CD1c-positive myeloid dendritic cell (primary cell): ENCODE measurements around the gene CD47.
A peak's percentile ranks its signal among the peaks of the same experiment; 100 is the strongest.

Source experiments
- DNase-seq: peaks from one replicate; pipeline ENCODE4 v3.0.0-alpha.2; 2016; ENCODE audit errors: extremely low spot score

CD47 gene

DNA sequence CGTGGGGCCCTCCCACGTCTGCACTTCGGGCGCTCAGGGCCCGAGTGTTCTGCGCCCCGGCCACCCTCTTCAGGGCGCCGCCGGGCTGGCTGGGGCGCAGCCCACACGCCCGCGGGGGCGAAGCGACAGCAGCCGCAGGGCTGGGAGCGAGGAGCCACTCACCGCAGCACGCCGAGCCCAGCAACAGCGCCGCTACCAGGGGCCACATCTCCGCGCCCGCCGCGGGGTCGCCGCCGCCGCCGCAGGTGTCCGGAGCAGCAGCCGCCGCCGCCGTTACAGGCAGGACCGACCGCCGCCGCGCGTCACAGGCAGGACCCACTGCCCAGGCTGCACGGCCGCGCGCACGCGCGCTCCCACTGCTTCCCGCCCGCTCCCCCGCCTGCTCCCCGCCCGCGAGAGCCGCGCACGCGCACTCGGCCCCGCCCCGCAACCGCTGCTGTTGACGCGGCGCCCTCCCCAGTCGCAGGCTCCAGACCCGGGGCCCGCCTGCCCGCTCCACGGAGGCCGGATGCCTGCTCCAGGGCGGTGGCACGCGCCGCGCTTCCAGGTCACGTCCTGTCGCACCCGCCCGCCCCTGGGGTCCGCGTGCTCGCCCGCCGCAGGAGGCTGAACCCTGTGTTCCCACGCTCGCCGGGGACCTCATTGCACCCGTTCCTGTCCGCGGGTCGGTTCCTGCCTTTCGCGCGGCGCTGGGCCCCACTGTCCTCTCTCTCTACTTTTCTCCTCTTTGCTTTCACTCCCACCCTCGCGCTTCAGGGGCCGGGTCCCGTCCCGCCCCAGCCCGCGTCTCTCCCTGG is at the start of gene CD47:
CD47 (minus strand) TSS at position 331 of the 797 bp plus-strand sequence; CDS start at position 208, 123 bp downstream.
- DNase-seq, result peak; percentile 94

DNA sequence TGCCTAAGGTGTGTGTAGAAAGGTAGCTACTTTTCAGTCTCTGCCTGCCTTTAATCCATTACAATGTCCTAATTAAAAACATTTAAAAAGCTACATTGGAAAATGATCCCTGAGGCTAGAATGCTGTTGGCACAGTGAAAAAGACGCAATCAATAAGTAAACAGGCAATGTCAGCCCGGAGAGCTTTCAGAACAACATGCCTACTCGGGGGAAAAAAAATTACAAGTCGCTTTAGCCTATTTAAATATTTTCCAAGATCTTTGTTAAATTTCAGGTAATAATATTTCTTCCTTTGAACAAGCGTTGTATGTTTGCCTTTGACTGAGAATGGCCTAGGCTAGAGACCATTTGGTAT is 46.6 kb upstream of the CD47 start:
- no peak for DNase-seq

DNA sequence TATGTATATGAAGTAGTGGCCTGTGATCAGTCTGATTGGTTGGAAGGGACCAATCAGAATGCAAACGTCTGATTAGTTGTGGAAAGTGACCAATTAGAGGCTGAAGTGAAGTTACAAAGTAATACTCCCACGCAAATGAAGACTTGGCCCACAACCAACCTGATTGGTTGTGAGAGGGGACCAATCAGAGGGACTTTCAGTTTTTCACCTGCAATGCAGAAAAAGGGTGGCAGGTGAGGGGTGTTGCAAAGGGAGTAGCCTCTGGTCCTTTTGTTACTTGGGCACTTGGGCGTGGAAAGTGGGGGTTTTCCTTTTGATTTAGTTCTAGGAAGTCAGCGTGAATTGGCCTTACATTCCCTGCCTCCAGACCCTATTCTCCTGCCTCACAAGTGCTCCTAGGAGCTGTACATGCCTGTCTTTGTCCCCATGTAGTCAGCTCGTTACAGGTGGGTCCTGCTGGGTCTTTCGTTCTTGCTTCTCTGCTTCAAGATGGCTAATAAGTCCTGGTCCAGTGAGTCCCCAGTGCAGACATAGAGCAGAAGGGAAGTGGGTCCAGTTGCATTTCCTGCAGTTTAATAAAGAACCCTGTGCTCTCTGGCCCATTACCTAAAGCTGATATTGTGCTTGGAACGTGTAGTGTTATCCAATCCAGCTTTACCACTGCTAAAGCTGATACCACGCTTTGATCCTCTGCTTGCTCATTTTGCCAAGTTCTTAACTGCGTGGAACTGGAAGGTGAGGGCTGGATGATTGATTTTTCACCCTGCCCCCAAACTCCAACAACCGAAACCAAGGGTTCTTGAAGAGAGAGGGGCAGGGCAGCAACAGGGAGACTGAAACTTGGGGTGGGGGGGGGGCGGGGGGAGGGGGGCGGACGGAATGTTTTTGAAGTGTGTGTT is 46.0 kb upstream of the CD47 start:
- no peak for DNase-seq

DNA sequence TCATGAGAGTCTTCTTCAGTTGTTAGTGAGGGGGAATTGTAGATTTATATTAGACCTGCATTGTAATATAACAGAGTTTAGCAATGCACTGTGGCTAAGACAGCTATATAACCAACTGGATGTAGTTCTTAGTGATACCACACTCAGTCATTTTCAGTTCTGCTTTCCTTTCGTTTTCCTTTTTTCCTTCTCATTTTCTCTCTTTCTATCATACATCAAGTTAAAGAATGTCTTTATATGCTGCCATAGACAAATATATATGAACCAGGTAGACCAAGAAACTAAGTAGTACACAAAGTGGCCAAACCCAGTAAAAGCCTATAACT is 43.7 kb upstream of the CD47 start:
- peak; percentile 32 for DNase-seq

DNA sequence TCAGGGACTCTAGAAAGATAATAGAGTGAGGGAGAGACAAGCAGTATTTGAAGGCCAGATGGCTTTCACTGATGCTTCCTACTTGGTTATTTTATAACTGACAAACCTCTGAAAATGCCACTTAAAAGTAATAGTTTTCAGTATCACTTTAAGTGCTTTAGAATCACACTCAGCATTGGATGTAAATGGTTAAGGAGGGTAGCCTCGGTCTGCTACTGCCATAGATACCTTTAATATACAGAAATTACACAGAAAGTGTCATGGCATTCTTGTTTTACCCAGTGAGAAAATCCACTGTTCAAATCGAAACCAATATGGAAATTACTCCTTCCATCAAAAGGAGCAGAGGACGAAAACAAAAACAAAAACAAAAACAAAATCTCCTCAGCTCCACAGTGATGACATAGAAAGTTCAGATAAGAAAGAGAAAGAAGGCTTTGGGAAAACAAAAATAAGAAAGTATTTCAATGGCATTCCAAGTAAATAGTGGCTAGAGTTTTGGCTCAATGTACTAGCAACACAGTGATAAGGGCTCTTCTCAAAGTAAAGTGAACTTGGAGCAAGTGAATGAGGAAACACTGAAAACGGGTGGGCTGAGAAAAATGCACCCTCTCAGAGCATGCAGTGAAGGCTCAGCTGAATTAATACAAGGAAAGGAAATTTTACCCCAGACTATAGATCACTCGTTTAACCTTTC is 43.2 kb upstream of the CD47 start:
- peak; percentile 41 for DNase-seq

DNA sequence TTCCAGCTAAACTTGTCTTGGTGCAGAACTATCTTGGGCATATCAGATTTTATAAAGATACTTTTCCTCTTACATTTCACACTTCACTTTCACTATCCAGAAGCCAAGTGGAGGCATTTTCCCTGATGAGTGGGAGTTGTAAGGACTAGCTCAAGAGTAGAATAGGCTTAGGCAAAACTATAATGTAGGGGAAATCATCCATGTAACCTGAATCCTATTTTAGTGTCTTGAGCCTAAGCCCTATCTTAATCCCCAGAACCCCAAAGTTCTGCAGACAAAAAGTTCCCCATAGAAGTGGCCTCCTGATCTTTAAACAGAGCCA is 42.2 kb upstream of the CD47 start:
- DNase-seq, result no peak

DNA sequence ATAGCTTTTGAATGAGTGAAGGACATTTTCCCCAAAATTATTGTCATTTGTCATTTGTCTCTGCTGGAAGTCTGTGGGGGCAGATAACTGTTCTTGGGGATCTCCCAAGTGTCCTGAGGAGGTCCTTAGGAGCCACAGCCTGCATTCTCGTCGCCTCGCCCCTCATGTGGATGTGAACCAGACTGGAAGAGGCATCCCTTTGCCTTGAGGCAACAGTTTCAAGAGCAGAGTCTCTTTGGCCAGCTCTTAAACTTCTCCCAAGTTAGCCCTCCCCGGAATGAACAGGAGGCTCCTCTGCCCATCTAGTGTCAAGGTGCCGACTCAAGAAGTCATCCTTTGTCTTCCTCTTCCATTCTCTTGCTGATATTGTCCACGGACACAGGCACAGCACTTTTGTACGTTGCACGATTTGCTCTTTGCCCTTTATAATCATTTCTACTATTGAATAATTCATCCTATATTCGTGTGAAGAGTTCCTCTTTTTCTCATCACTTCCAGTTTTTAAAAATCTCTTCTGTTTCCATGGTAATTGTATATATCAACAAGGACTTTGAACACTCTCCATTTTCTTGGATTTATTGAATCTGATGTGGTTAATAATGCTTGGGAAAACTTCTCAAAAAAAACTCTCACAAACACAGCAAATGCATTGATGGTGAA is 40.8 kb upstream of the CD47 start:
- peak; percentile 87 for DNase-seq

DNA sequence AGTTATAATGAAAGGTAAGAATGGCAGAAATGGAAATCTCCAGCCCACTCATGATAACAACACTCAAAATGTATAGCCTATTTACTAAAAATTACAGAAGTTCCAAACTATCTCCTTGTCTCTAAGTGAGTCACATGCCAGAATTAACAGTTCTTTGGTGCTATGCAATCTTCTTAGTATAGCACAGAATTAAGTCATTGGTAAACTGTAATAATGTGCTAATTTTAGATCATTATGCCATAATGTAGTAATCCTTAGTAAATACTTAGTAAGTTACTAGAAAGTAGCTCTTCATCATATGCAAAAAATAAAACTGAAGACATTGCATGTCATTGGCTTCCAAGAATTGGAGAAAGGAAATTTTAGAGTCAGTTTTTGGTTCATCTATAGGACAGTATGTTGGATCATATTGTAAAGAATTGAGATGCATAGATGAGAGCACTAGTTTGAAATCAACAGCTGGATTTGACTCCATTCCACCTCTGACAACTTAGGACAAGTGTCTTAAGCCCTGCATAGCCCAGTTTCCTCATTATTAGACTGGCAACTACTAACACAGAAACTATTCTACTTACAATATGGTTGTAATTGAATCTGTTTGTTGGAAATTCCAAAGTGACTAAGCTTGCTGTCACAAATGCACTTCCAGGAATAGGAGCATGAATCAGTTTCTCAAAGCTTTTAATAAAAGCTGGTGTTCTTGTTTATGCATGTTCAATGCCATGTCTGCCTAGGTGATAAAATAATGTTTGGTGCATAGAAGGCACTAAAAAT is 40.1 kb upstream of the CD47 start:
- DNase-seq, result peak; percentile 89

DNA sequence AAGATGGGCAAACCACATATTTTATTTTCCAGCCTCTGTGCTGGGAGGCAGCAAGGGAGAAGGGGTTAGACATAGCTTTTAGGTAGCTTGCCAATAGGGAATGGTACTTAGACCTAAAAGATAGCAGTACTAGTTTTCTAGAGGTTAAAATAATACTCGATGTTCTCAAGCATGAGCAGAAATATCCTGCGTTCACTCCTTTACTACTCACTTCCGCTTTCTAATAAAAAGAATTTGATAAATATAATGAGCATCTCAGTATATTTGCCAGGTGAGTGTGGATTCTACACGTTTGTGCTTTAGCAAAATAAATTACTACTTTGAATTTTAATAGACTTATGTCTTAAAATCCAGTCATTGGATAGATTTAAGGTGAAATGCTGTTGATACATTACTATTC is 39.4 kb upstream of the CD47 start:
- DNase-seq, result no peak

DNA sequence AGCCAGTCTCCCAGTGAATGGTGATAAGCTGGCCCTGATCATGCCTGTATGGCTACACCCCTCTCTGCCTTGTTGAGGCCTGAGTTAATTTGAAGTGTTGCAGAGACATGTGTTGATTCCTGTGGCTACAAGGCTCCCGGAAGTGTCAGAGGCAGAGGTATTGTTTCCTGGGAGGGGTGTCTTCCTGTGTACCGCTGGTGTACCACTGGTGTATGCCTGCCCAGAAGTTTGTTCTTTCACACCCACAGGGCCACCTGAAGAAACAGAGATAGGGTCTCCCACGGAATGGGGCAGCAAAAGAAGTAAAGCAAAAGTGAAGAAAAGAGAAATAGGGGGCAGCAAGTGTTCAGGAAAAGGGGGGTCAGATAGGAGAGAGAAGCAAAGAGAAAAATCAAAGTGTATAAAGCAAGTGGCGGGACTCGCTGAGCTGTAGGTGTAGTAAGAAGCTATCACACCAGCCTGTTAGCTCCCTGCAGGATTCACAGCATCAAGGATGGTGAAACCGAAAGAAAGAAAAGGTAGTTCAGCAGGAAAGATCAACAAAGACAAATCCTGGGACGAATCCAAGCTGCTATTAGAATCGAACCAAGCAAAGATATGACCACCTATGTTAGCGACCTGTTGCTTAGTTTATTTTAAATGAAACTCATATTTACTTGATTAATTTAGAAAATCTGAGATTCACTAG is 36.6 kb upstream of the CD47 start:
- no peak for DNase-seq

DNA sequence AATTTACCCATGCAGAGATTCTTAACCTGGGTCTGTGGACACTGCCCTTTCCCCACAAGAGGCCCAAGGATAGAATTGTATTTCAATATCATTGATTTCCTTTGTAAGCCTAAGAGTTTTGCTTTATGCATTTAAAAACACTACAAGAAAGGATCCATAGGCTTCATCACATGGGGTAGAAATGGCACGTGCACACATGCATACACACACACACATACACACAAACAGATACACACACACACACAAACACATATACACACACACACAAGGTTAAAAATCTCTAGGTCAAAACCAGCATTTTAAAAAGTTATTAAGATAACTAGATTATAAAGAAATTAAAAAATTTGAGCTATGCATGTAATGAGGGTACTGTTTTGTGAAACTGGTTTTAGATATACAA is 35.5 kb upstream of the CD47 start:
- no peak for DNase-seq

DNA sequence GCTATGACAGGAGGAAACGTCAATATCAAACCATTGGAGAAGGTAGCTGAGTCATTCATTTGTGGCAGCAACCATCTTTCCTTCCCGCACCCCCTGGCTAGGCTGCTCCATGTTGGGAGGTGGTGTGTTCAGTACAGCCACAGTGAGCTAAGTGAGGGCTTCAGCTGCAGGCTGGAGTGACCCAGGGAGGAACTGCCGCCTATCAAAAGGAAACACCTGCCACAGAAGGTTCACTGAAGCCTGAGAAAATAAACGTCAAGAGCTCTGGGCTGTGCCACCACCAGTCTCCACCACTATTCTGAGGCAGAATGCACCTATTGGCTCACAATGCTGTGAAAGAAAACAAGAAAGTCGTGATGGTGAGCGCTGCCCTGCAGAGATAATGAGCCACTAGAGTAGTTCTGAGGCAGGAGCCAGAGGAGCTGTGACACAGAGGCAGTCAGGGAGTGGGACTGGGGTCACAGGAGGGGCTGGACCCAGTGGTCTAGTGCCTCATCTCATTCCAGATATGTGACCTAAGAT is 34.8 kb upstream of the CD47 start:
- peak; percentile 35 for DNase-seq

DNA sequence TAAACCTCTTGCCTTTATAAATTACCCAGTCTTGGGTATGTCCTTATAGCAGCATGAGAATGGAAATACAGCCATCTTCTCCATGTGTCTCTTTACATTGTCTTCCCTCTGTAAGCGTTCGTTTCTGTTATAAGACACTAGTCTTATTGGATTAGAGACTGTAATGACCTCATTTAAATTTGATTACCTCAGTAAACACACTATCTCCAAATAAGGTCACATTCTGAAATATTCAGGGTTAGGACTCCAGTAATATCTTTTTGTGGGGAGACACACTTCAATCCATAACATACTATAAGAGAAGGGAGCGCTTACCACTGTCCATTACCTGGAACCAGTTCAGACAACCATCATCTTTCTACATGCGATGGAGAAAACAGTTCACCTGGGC is 34.3 kb upstream of the CD47 start:
- peak; percentile 21 for DNase-seq

DNA sequence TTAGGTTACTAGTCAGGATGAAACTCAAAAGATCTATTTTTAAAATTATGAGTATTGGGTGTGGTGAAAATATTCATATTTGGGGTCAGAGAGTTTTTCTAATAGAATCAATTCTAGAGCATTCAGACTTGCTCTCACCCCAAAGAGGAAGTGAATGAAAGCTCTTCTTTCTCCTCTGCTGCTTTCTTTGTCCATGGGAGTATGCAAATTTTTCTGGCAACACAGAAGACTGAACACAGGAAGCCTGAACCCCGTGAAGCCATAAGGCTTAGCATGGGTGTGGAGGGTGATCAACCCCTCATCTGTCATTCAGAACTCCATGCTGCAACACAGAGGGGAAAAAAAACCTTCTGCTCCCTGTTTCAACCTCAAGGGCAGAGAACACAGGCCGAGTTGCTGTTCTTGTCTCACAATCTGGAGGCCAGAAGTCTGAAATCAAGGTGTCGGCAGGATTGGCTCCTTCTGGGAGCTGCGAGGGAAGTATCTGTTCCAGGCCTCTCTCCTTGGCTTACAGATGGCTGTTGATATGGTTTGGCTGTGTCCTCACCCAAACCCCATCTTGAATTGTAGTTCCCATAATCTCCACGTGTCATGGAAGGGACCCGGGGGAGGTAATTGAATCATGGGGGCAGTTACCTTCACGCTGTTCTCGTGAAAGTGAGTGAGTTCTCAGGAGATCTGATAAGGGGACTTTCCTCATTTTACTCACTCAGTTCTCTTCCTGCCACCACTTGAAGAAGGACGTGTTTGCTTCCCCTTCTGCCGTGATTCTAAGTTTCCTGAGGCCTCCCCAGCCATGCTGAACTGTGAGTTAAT is 33.7 kb upstream of the CD47 start:
- peak; percentile 85 for DNase-seq

DNA sequence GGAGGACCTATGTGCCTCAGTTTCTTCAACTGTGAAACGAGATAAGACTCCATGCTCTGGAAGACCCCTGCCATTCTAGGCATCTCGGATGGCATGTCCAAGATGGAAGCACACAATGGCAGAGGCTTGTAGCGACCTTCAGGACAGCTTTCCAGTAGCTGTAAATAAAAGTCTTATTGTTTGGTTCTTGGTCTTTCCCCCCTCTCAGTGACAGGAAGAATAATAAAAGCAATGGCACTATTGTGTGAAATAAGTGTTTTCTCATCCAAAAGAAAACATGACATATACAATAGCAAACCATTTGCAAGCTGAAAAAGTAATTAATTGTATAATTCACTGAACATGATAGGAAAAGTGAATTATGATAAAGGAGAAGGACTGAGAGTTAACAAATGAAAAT is 32.5 kb upstream of the CD47 start:
- no peak for DNase-seq

DNA sequence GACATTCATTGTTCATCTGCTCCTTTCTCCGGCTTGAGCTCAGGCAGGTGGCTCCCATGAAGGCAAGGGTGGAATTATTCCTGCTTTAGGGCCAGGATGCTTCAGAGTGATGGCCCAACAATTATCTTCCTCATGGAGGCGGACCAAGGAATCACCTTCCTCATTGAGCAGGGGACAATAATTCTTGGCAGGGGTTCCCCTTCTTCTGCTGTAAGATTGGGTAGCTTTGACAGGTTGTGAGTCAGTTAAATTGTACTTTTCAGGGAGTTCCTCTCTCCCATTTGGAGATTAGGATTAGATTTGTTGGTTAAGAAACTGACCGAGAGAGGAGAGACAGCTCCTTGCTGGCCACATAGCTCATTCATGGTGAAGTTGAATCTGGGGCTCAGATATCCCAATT is 31.4 kb upstream of the CD47 start:
- DNase-seq, result peak; percentile 42

DNA sequence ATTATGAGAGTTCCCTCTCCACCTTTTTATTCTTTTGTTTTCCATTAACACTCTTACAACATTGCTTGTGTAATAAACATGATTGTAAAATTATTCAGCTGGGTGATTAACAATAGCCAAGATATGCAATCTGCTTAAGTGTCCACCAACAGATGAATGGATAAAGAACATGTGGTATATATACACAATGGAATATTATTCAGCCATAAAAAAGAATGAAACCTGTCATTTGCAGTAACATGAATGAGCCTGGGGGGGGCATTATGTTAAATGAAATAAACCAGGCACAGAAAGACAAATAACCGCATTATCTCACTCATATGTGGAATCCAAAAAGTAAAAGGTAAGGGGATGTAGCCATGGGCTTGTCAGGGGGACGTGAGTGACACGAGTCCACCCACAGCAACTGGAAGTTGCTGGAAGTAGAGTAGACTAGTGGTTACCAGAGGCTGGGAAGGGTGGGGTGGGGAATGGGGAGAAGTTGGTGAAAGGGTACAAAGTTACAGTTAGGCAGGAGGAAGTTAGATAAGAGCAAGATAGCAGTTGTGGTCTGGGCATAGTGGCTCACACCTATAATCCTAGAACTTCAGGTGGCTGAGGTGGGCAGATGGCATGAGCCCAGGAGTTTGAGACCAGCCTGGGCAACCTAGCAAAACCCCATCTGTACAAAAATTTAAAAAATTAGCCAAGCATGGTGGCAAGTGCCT is 28.7 kb upstream of the CD47 start:
- DNase-seq, result no peak

DNA sequence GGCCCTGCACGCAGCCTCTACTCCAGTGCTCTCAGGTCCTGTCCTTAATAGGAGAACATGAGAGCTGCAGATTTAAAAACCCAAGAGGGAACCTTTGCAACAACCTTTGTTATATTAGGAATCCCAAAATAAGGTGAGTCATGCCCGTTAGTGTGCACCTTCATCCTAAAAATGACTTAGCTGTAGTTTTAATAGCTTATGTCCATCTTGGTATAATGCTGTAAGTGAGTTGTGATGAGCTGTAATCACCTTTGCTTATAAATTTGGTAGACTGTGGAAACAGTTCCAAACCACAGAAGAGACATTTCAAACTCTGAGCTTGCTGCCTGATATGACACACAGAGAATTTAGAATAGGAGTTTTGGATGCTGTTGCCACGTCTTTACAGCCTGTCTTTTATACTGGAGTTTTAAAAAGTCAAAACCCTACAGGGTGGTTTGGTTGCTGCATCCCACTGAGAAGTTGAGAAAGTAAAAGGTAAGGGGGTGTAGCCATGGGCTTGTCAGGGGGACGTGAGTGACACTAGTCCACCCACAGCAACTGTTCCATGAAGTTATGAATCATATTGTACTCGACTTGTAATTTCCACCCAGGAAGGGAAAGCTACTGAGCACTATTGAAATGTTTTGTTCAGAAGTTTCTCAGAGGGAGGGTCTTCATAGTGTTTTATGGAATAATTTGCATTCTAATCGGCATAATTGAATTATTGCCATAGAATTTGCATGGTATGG is 27.4 kb upstream of the CD47 start:
- no peak for DNase-seq
